Measurements from ENCODE around the gene POU4F1.

The POU4F1 gene

DNA sequence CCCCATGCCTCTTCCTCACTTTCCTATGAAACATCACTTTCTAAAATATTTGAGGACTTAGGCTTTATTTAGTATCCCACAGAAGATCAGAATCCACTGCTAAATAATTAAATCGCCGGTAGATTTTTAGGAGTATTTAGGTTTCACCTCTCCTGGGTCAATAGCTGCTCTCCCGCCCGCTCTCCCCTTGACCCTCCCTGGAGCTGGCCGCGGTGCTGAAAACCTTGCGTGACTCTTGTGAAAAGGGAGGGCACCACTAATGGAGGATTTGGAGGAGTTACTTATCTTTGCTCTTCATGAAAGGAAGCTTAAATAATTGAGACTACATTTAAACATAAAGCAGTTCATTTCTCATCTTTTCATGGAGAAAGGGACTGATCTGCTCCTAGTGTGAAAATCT is 14.1 kb downstream of the POU4F1 start:
- DNase-seq: no peak

DNA sequence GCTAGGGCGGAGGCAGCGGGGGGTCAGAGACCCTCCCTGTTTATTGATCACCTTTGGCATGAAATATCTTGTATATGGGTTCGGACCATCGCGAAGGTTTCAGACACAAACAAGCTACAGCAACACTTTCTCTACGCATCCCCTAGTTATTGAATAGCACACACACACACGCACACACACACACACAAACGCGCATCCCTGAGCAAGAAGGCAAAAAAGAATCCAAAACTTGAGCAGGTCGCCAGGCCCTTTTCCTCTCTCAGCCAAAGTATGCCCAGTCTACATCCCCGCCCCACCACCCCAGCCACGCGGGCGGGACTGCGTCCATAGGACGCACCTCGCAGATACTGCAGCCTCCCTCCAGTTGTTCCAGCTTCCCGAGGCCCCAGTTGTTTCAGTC is 16.0 kb downstream of the POU4F1 start:
- DNase-seq: no peak

DNA sequence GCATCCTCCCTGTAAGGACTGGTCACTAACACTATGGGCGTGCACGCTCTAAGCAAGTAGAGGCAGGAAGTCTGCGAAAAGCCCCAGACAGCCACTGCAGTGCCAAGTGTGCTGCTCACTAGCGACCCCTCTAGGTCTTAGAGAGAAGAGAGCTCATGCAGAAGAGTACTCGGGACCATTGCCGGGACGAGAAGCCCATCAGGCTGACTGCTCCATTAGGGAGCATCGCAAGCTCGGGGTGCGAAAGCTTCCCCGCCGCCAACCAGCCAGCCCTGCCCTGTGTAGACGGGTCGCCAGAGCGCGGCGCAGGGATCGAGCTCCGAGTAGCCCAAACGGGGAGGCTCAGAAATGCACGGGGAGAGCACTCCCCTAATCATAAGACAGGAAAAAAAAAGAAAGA is 16.6 kb downstream of the POU4F1 start:
- no peak for DNase-seq

DNA sequence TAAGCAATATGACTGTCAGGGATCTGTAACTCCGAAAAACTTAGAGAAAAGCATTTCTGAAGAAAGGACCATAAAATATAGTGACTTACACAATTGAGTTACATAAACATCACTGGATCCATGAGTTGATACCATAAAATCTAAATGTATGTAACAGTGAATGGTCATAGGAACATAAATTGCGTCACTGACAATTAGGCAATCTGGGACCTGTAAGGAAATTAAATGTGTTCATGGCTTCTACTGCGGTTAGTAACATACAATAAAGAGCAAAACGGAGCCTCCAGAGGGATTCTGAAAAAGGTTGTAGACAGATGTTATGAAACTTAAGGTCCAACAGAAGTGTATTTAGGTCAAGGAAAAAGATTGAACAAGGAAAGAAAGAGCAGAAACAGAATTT is 27.1 kb downstream of the POU4F1 start:
- DNase-seq: no peak

DNA sequence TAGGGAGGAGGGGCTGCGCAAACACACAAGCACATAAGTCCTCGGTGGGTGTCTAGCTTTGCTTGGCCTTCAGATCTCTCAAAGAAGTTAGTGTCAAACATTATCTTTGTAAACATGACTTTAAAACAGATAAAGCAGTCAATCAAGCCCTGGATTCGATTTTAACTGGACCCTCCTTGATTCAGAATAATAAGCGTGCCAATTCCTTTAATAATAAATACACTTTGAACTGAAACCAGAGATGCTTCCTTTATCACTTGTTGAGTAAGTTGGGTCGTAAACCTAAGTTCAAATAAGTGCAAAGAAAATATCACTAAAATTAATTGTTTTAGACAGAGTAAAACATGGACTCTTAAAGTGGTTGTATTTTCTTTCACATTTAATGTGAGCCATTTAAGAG is 30.9 kb downstream of the POU4F1 start:
- DNase-seq: no peak

DNA sequence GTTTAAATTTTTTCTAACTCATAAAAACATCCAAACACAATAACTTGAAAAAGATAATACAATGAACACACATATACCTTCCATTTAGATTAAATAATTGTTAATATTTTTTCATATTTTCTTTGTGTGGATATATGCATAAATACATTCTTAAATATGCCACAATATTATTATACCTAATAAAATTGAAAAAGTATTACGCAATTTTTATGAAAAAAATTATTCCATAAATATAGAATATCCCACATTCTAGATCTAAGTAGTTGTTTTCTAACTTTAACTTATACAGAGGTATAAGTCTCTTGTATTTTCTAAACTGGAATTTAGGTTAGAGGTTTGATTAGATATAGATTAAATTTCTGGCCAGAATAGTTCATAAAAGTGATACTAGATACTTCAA is 34.3 kb downstream of the POU4F1 start:
- DNase-seq: no peak

DNA sequence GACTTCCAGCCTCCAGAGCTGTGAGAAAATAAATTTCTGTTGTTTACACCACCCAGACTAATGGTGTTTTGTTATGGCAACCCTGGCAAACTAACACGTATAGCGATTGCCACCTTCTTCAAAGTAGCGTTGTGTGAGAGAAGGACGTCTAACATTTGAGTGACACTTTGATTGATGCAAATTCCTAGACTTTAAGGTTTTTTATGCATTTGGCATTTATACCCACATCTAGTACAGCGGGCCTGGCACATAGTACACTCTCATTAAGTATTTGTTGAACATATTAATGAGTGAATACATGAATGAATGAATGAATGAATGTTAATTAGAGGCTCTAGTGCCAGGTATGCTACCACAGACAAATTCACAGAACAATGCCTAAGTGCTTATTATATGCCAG is 36.7 kb downstream of the POU4F1 start:
- no peak for DNase-seq

DNA sequence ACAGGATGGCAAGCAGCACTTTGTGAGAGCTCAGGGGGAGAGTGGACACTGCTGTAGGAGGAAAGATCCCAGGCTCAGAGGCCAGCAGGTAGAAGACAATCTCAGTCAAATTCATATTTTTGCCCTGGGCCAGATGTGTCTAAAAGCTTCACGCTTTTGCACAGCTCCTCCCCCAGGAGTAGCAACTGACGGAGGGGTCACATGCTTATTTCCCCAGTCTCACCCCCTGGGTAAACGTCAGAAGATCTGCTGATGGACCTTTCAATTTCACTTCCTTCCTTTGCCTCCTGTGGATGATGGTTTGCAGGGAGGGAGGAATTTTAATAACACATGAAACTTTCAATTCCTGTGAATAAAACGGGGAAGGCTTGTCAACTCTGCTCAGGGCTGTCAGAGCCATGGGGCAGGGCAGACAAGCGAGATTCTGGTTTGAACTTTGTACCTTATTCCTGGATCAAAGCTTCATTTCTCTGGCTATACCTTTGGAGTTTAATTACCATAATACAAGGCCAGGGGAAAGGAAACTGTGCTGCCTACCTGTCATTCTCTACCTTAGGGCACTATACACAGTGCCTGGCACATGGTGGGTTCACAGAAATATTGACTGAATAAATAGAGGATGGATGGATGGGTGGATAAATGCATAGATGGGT is 41.0 kb downstream of the POU4F1 start:
- no peak for DNase-seq

Measured in activated CD4-positive, alpha-beta T cell treated with anti-CD3 and anti-CD28 coated beads, Interleukin-10, Interleukin-2, amounts not matched to agents 100 ng/mL and 50 ng/mL, durations not matched to agents 16 hours and 8 hours (primary cell).